H1 (cell line): ENCODE measurements around the gene GBP5.

Source experiments
- BCL11A ChIP-seq, 2 experiments: IDR thresholded peaks; one replicate each; pipeline ENCODE4 v1.6.1; 2011; ENCODE audit warnings: low read depth in 2 of 2, low read length in 2 of 2, mild to moderate bottlenecking in 2 of 2
- CHD2 ChIP-seq: IDR thresholded peaks from 2 replicates; pipeline ENCODE4 v1.6.1; 2012; ENCODE audit warnings: low read length, improper control_type of control experiment
- EZH2 ChIP-seq: fragments of 200-600 bp; sonication (generic); IDR thresholded peaks from 2 replicates; pipeline ENCODE4 v1.7.1; 2012; ENCODE audit warnings: low read depth, mild to moderate bottlenecking, moderate library complexity, low read length, inconsistent platforms; ENCODE audit not compliant: severe bottlenecking
- NRF1 ChIP-seq: IDR thresholded peaks from 2 replicates; pipeline ENCODE4 v1.6.1; 2011; ENCODE audit warnings: mild to moderate bottlenecking, low read depth, low read length, improper control_type of control experiment
- SIN3A ChIP-seq, 2 experiments: IDR thresholded peaks in 1 of 2; conservative IDR thresholded peaks in 1 of 2; 2 replicates each; pipeline ENCODE4 v1.6.1; 2011 to 2012; ENCODE audit warnings: low read length in 2 of 2, improper control_type of control experiment in 1 of 2, low read depth in 1 of 2, mild to moderate bottlenecking in 1 of 2
- SUZ12 ChIP-seq: fragments of 200-600 bp; sonication (generic); IDR thresholded peaks from 2 replicates; pipeline ENCODE4 v1.6.1; 2012; ENCODE audit warnings: mild to moderate bottlenecking, inconsistent platforms, low read length, moderate library complexity, mixed read lengths
- TF ChIP-seq, protein P1 (sequence below): IDR thresholded peaks from 2 replicates; pipeline ENCODE4 v1.6.1; 2012; ENCODE audit warnings: low read length, inconsistent platforms
- TF ChIP-seq, protein P2 (sequence below), 3 experiments: IDR thresholded peaks; 1 replicate in 2 of 3; 2 replicates in 1 of 3; pipeline versions ENCODE4 v1.5.1 to v1.6.1; 2011; ENCODE audit warnings: low read length in 3 of 3, mild to moderate bottlenecking in 3 of 3, inconsistent platforms in 2 of 3, low read depth in 1 of 3, moderate library complexity in 1 of 3; ENCODE audit not compliant: insufficient read depth in 1 of 3; ENCODE audit errors: control extremely low read depth in 1 of 3

DNA sequence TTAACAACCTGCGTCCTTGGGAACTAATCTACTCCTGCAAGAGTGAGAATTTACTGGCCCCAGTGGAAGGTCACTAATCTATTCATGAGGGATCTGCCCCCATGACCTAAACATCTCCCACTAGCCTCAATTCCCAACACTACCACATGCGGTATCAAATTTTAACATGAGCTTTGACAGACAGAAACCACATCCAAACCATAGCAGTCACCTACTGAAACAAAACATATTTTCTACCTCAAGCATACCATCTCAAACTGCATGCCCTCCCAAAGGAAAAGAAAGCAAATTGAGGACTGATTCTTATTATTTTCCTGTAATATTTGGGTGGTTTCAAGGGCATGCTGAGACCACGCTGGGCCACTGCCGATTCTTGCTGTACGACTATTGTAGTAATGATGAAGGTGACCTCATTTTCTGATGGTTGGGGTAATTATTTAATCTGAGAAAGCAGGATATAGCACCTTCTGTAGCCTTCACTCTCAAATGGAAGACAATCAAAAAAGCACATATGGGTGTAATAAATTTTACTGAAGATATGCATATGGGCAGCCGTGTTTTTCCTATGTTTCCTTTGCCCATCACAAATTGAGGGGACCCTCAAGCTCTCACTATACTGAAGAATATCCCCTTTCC is 13.2 kb upstream of the GBP5 start:
- TF ChIP-seq CHD2 (no peak), BCL11A (IDR thresholded peaks at IDR 0.05; ENCODE audit: low read depth in 2 of 2, low read length in 2 of 2) (no peak), SIN3A (conservative IDR thresholded peaks at IDR 0.05 in 1 of 2, IDR thresholded peaks at IDR 0.05 in 1 of 2; ENCODE audit: low read depth in 1 of 2, low read length in 2 of 2) (no peak), NRF1 (no peak), EZH2 (no peak), SUZ12 (no peak)
- TF ChIP-seq, protein P1, sequence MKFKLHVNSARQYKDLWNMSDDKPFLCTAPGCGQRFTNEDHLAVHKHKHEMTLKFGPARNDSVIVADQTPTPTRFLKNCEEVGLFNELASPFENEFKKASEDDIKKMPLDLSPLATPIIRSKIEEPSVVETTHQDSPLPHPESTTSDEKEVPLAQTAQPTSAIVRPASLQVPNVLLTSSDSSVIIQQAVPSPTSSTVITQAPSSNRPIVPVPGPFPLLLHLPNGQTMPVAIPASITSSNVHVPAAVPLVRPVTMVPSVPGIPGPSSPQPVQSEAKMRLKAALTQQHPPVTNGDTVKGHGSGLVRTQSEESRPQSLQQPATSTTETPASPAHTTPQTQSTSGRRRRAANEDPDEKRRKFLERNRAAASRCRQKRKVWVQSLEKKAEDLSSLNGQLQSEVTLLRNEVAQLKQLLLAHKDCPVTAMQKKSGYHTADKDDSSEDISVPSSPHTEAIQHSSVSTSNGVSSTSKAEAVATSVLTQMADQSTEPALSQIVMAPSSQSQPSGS: no peak
- TF ChIP-seq, protein P2, sequence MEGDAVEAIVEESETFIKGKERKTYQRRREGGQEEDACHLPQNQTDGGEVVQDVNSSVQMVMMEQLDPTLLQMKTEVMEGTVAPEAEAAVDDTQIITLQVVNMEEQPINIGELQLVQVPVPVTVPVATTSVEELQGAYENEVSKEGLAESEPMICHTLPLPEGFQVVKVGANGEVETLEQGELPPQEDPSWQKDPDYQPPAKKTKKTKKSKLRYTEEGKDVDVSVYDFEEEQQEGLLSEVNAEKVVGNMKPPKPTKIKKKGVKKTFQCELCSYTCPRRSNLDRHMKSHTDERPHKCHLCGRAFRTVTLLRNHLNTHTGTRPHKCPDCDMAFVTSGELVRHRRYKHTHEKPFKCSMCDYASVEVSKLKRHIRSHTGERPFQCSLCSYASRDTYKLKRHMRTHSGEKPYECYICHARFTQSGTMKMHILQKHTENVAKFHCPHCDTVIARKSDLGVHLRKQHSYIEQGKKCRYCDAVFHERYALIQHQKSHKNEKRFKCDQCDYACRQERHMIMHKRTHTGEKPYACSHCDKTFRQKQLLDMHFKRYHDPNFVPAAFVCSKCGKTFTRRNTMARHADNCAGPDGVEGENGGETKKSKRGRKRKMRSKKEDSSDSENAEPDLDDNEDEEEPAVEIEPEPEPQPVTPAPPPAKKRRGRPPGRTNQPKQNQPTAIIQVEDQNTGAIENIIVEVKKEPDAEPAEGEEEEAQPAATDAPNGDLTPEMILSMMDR (IDR thresholded peaks at IDR 0.05; ENCODE audit: control extremely low read depth in 1 of 3, insufficient read depth in 1 of 3, low read depth in 1 of 3, low read length in 3 of 3): no peak
